ENCODE measurements around the gene SLFN12. TPM values are rescaled to one million over a fixed set of nuclear protein-coding genes. Genes with fewer than 3 reads are reported as not detected.
"Not testable (repeated sequence)": the region's sequence is repeated elsewhere in the genome, so short reads cannot be mapped to it uniquely, and the experiment has no call there.

Gene SLFN12
- total and polyA plus RNA-seq, 2 donors (not counting 1 experiment from before 2014, with no cell fraction given) = 26.1 to 34.0 TPM

- Histone ChIP-seq H3K9ac (ENCODE audit: insufficient read depth, low read length) (no peak overlapping the region), H2AFZ (ENCODE audit: low read length) (no peak overlapping the region), H3K4me1 (ENCODE audit: control insufficient read depth, extremely low read depth, insufficient read depth, low read length) (no peaks in the 10 kb centered on the region), H3K27me3 (ENCODE audit: control insufficient read depth, insufficient read depth, low read length) (no peaks in the 10 kb centered on the region), H3K79me2 (ENCODE audit: control insufficient read depth, insufficient read depth, low read length) (peaks cover 4% of the 10 kb centered on the region), H3K4me3 (replicated peaks in 1 of 4; ENCODE audit: control extremely low read depth in 1 of 4, insufficient read depth in 1 of 4, low read depth in 3 of 4, low read length in 4 of 4) (no peak overlapping the region), H3K27ac (ENCODE audit: insufficient read depth, low read length) (no peak overlapping the region), H4K20me1 (ENCODE audit: control insufficient read depth, extremely low read depth, insufficient read depth, low read length) (no peaks in the 10 kb centered on the region), H3K9me3 (ENCODE audit: control insufficient read depth, insufficient read depth, low read depth, low read length) (no peaks in the 10 kb centered on the region), H3K36me3 (ENCODE audit: control insufficient read depth, insufficient read depth, low read length) (peaks cover 3% of the 10 kb centered on the region), H3K4me2 (ENCODE audit: extremely low read depth, insufficient read depth, low read length) (no peak overlapping the region)
- no peak for DNase-seq (ENCODE audit: low read depth in 2 of 2)
- TF ChIP-seq, protein P1, sequence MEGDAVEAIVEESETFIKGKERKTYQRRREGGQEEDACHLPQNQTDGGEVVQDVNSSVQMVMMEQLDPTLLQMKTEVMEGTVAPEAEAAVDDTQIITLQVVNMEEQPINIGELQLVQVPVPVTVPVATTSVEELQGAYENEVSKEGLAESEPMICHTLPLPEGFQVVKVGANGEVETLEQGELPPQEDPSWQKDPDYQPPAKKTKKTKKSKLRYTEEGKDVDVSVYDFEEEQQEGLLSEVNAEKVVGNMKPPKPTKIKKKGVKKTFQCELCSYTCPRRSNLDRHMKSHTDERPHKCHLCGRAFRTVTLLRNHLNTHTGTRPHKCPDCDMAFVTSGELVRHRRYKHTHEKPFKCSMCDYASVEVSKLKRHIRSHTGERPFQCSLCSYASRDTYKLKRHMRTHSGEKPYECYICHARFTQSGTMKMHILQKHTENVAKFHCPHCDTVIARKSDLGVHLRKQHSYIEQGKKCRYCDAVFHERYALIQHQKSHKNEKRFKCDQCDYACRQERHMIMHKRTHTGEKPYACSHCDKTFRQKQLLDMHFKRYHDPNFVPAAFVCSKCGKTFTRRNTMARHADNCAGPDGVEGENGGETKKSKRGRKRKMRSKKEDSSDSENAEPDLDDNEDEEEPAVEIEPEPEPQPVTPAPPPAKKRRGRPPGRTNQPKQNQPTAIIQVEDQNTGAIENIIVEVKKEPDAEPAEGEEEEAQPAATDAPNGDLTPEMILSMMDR (conservative IDR thresholded peaks at IDR 0.05 in 1 of 2, IDR thresholded peaks at IDR 0.05 in 1 of 2; ENCODE audit: low read depth in 1 of 2, low read length in 2 of 2) = no peak
- no peak for TF ChIP-seq EZH2 (IDR thresholded peaks at IDR 0.05; ENCODE audit: low read length, missing control alignments)
These were observed 15.6 kb downstream of the SLFN12 start for GRCh38 chr17:35416659-35417058.

DNA sequence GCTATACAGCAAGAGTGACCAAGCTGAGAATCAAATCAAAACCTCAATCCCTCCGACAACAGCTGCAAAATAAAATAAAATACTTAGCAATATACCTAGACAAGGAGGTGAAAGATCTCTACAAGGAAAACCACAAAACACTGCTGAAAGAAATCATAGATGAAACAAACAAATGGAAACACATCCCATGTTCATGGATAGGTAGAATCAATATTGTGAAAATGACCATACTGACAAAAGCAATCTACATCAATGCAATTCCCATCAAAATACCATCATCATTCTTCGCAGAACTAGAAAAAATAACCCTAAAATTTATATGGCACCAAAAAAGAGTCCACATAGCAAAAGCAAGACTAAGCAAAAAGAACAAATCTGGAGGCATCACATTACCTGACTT is 17.6 kb downstream of the SLFN12 start:
- H3K79me2 ChIP-seq (ENCODE audit: control insufficient read depth, insufficient read depth, low read length); DNase-seq (ENCODE audit: low read depth in 2 of 2); H3K9ac ChIP-seq (ENCODE audit: insufficient read depth, low read length); H4K20me1 ChIP-seq (ENCODE audit: control insufficient read depth, extremely low read depth, insufficient read depth, low read length); H2AFZ ChIP-seq (ENCODE audit: low read length); H3K27ac ChIP-seq (ENCODE audit: insufficient read depth, low read length); H3K27me3 ChIP-seq (ENCODE audit: control insufficient read depth, insufficient read depth, low read length); H3K4me1 ChIP-seq (ENCODE audit: control insufficient read depth, extremely low read depth, insufficient read depth, low read length); H3K4me3 ChIP-seq (replicated peaks in 1 of 4; ENCODE audit: control extremely low read depth in 1 of 4, insufficient read depth in 1 of 4, low read depth in 3 of 4, low read length in 4 of 4); H3K9me3 ChIP-seq (ENCODE audit: control insufficient read depth, insufficient read depth, low read depth, low read length); H3K4me2 ChIP-seq (ENCODE audit: extremely low read depth, insufficient read depth, low read length): not testable (repeated sequence)
- peaks cover 12% of the 10 kb centered on the region for H3K36me3 ChIP-seq (ENCODE audit: control insufficient read depth, insufficient read depth, low read length)

DNA sequence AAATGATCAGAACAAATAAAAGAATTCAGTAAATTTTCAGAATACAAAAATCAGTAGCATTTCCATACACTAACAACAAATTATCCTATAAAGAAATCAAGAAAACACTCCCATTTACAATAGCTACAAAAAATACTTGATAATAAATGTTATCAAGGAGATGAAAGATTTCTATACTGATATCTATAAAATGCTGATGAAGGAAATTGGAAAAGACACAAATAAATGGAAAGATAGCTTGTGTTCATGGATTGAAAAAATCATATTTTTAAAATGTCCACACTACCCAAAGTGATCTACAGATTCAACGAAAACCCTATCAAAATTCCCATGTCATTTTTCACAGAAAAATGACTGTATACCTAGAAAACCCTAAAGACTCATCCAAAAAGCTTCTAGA is 18.1 kb downstream of the SLFN12 start:
- no peak overlapping the region for H3K4me3 ChIP-seq (replicated peaks in 1 of 4; ENCODE audit: control extremely low read depth in 1 of 4, insufficient read depth in 1 of 4, low read depth in 3 of 4, low read length in 4 of 4)
- H3K36me3 ChIP-seq (ENCODE audit: control insufficient read depth, insufficient read depth, low read length) = peaks cover 13% of the 10 kb centered on the region
- H3K27me3 ChIP-seq (ENCODE audit: control insufficient read depth, insufficient read depth, low read length) = no peaks in the 10 kb centered on the region
- no peak for DNase-seq (ENCODE audit: low read depth in 2 of 2)
- H4K20me1 ChIP-seq (ENCODE audit: control insufficient read depth, extremely low read depth, insufficient read depth, low read length) = no peaks in the 10 kb centered on the region
- H3K79me2 ChIP-seq (ENCODE audit: control insufficient read depth, insufficient read depth, low read length) = peaks cover 4% of the 10 kb centered on the region
- TF ChIP-seq, protein P1 (conservative IDR thresholded peaks at IDR 0.05 in 1 of 2, IDR thresholded peaks at IDR 0.05 in 1 of 2; ENCODE audit: low read depth in 1 of 2, low read length in 2 of 2) = no peak
- no peak for TF ChIP-seq EZH2 (IDR thresholded peaks at IDR 0.05; ENCODE audit: low read length, missing control alignments)
- H3K4me2 ChIP-seq (ENCODE audit: extremely low read depth, insufficient read depth, low read length) = no peak overlapping the region
- no peaks in the 10 kb centered on the region for H3K4me1 ChIP-seq (ENCODE audit: control insufficient read depth, extremely low read depth, insufficient read depth, low read length)
- H2AFZ ChIP-seq (ENCODE audit: low read length) = no peak overlapping the region
- H3K9ac ChIP-seq (ENCODE audit: insufficient read depth, low read length) = no peak overlapping the region
- no peak overlapping the region for H3K27ac ChIP-seq (ENCODE audit: insufficient read depth, low read length)
- H3K9me3 ChIP-seq (ENCODE audit: control insufficient read depth, insufficient read depth, low read depth, low read length) = no peaks in the 10 kb centered on the region
